DMS79 (cell line): ENCODE results near the gene FOLR3.
"Not testable (repeated sequence)": the region's sequence is repeated elsewhere in the genome, so short reads cannot be mapped to it uniquely, and the experiment has no call there.

Experiments
- DNase-seq: peaks from one replicate; lab custom pipeline; 2025; lab: John Stamatoyannopoulos, UW

The FOLR3 gene

GRCh38 chr11:72123117-72123653 lies 12.3 kb upstream of the FOLR3 start:
- no peak for DNase-seq

- no peak for DNase-seq
Observed at GRCh38 chr11:72124046-72124445, 11.5 kb upstream of the FOLR3 start.

GRCh38 chr11:72125956-72126355 lies 9.6 kb upstream of the FOLR3 start:
- DNase-seq = no peak

- DNase-seq = no peak
Observed at GRCh38 chr11:72127923-72128322, 7.6 kb upstream of the FOLR3 start.

- DNase-seq = no peak
Observed at GRCh38 chr11:72129381-72129780, 6.1 kb upstream of the FOLR3 start.

- DNase-seq = no peak
Observed at GRCh38 chr11:72132646-72133045, 2.9 kb upstream of the FOLR3 start.

- no peak for DNase-seq
Observed at GRCh38 chr11:72135891-72136683, 562 bp downstream of the FOLR3 start.

GRCh38 chr11:72136684-72137262 lies 1.2 kb downstream of the FOLR3 start:
- DNase-seq = no peak

GRCh38 chr11:72138821-72139390 lies 3.4 kb downstream of the FOLR3 start:
- no peak for DNase-seq

- no peak for DNase-seq
Observed at GRCh38 chr11:72139500-72139899, 4.0 kb downstream of the FOLR3 start.

- no peak for DNase-seq
Observed at GRCh38 chr11:72140661-72141060, 5.1 kb downstream of the FOLR3 start.

- DNase-seq = no peak
Observed at GRCh38 chr11:72141066-72141465, 5.5 kb downstream of the FOLR3 start.

GRCh38 chr11:72142086-72142485 lies 6.6 kb downstream of the FOLR3 start:
- not testable (repeated sequence) for DNase-seq

- not testable (repeated sequence) for DNase-seq
Observed at GRCh38 chr11:72142543-72142942, 7.0 kb downstream of the FOLR3 start.

GRCh38 chr11:72144807-72145565 lies 9.5 kb downstream of the FOLR3 start:
- no peak for DNase-seq

GRCh38 chr11:72146625-72147024 lies 11.1 kb downstream of the FOLR3 start:
- DNase-seq = no peak

- no peak for DNase-seq
Observed at GRCh38 chr11:72150882-72151281, 15.4 kb downstream of the FOLR3 start.

- not testable (repeated sequence) for DNase-seq
Observed at GRCh38 chr11:72153874-72154273, 18.3 kb downstream of the FOLR3 start.

- DNase-seq = no peak
Observed at GRCh38 chr11:72154816-72155215, 19.3 kb downstream of the FOLR3 start.

- no peak for DNase-seq
Observed at GRCh38 chr11:72155751-72156150, 20.2 kb downstream of the FOLR3 start.

- no peak for DNase-seq
Observed at GRCh38 chr11:72157131-72157530, 21.6 kb downstream of the FOLR3 start.

GRCh38 chr11:72160319-72160718 lies 24.8 kb downstream of the FOLR3 start:
- no peak for DNase-seq
